SK-N-SH (cell line): ENCODE data around the gene MITD1. TPM values are rescaled to one million over a fixed set of nuclear protein-coding genes. Genes with fewer than 3 reads are reported as not detected.

ENCODE experiments used
- CTCF ChIA-PET: fragments of 300-600, 350-600 bp; formaldehyde crosslinking; extraction: SDS; loops from one replicate; lab custom pipeline; 2021; lab: Yijun Ruan, JAX
- POLR2A ChIA-PET: fragments of 350-600 bp; sonication (Branson Sonifier 250); formaldehyde crosslinking; extraction: SDS; loops from one replicate; lab custom pipeline; 2020; ENCODE audit warnings: antibody characterized with exemption, inconsistent platforms; lab: Yijun Ruan, JAX
- DNase-seq: peaks from one replicate; pipeline ENCODE4 v3.0.0; 2012
- H2AFZ ChIP-seq: fragments of 200-600 bp; sonication (generic); 2 replicates; pipeline ENCODE4 v1.8.1; 2016; ENCODE audit warnings: antibody characterized with exemption, mild to moderate bottlenecking, low read depth
- H3F3A ChIP-seq: fragments of 200-600 bp; sonication (generic); replicated peaks from 2 replicates; pipeline ENCODE3; 2016; ENCODE audit warnings: antibody characterized with exemption, mild to moderate bottlenecking; ENCODE audit not compliant: insufficient read depth
- H3K27ac ChIP-seq, 2 experiments: fragments of 200-500 bp in 1 of 2; fragments of 200-600 bp in 1 of 2; sonication (Bioruptor generic) in 1 of 2; sonication (generic), shearing (Covaris generic) in 1 of 2; 2 replicates each; pipeline versions ENCODE4 v1.5.1 to v1.6.1; 2014 to 2016; ENCODE audit warnings: low read depth in 2 of 2, inconsistent platforms in 1 of 2, low read length in 1 of 2, mild to moderate bottlenecking in 1 of 2, mixed read lengths in 1 of 2
- H3K27me3 ChIP-seq: fragments of 200-600 bp; sonication (generic), shearing (Covaris generic); 2 replicates; pipeline ENCODE4 v1.6.1; 2016; ENCODE audit warnings: mixed run types; ENCODE audit not compliant: insufficient read depth
- H3K36me3 ChIP-seq, 2 experiments: fragments of 200-500 bp in 1 of 2; fragments of 200-600 bp in 1 of 2; sonication (Bioruptor generic) in 1 of 2; sonication (generic) in 1 of 2; replicated peaks in 1 of 2; 2 replicates each; pipeline versions ENCODE3 to v1.5.1; 2014 to 2016; ENCODE audit warnings: low read length in 1 of 2, mild to moderate bottlenecking in 1 of 2; ENCODE audit not compliant: insufficient read depth in 2 of 2, control insufficient read depth in 1 of 2
- H3K4me1 ChIP-seq, 2 experiments: fragments of 200-500 bp in 1 of 2; fragments of 200-600 bp in 1 of 2; sonication (Bioruptor generic) in 1 of 2; sonication (generic), shearing (Covaris generic) in 1 of 2; 2 replicates each; pipeline versions ENCODE4 v1.5.1 to v1.6.1; 2014 to 2016; ENCODE audit warnings: low read depth in 1 of 2, low read length in 1 of 2, mixed run types in 1 of 2; ENCODE audit not compliant: insufficient read depth in 2 of 2, control insufficient read depth in 1 of 2
- H3K4me2 ChIP-seq: fragments of 200-600 bp; sonication (generic), shearing (Covaris generic); 2 replicates; pipeline ENCODE4 v1.6.1; 2017; ENCODE audit warnings: mixed run types
- H3K4me3 ChIP-seq, 2 experiments: fragments of 200-500 bp in 1 of 2; fragments of 200-600 bp in 1 of 2; sonication (Bioruptor generic) in 1 of 2; sonication (generic), shearing (Covaris generic) in 1 of 2; 2 replicates each; pipeline versions ENCODE4 v1.5.1 to v1.8.1; 2014 to 2016; ENCODE audit warnings: low read depth in 2 of 2, inconsistent platforms in 1 of 2, low read length in 1 of 2, mild to moderate bottlenecking in 1 of 2, mixed read lengths in 1 of 2, moderate library complexity in 1 of 2
- H3K79me2 ChIP-seq: fragments of 200-600 bp; sonication (generic); 2 replicates; pipeline ENCODE4 v1.8.1; 2017; ENCODE audit warnings: mild to moderate bottlenecking; ENCODE audit not compliant: insufficient read depth
- H3K9ac ChIP-seq: fragments of 200-600 bp; sonication (generic); 2 replicates; pipeline ENCODE4 v1.6.1; 2017; ENCODE audit warnings: mixed run types
- H3K9me2 ChIP-seq: fragments of 200-600 bp; sonication (generic); 2 replicates; pipeline ENCODE4 v1.6.1; 2017; ENCODE audit warnings: mixed run types
- H3K9me3 ChIP-seq: fragments of 200-600 bp; sonication (generic); 2 replicates; pipeline ENCODE4 v1.6.1; 2017; ENCODE audit warnings: mixed run types, mild to moderate bottlenecking, moderate library complexity
- H4K20me1 ChIP-seq: fragments of 200-600 bp; sonication (generic); 2 replicates; pipeline ENCODE4 v1.6.1; 2017; ENCODE audit warnings: mild to moderate bottlenecking, mixed run types; ENCODE audit not compliant: insufficient read depth
- CHD2 ChIP-seq: fragments of 150-350 bp; IDR thresholded peaks from 2 replicates; pipeline ENCODE4 v1.6.1; 2018; ENCODE audit warnings: low read length; ENCODE audit not compliant: partially characterized antibody
- ELF1 ChIP-seq: IDR thresholded peaks from 2 replicates; pipeline ENCODE4 v1.4.0; 2012
- FOSL2 ChIP-seq: IDR thresholded peaks from 2 replicates; pipeline ENCODE4 v1.4.0; 2012; ENCODE audit warnings: low read depth, mild to moderate bottlenecking, moderate library complexity, borderline replicate concordance
- FOXJ3 ChIP-seq: sonication (generic); formaldehyde crosslinking; IDR thresholded peaks from 2 replicates; pipeline ENCODE4 v1.5.1; 2020; ENCODE audit warnings: mild to moderate bottlenecking, missing genetic modification reagents
- GABPA ChIP-seq: IDR thresholded peaks from 2 replicates; pipeline ENCODE4 v1.4.0; 2012; ENCODE audit warnings: low read depth, mild to moderate bottlenecking
- IRF3 ChIP-seq: fragments of 150-350 bp; IDR thresholded peaks from 2 replicates; pipeline ENCODE4 v1.6.1; 2016; ENCODE audit warnings: mild to moderate bottlenecking, low read depth, low read length
- MAX ChIP-seq: IDR thresholded peaks from 2 replicates; pipeline ENCODE4 v1.4.0; 2012; ENCODE audit warnings: low read depth
- MXI1 ChIP-seq: IDR thresholded peaks from 2 replicates; pipeline ENCODE4 v1.6.1; 2012; ENCODE audit warnings: mild to moderate bottlenecking, low read depth, low read length, improper control_type of control experiment
- NFIC ChIP-seq: IDR thresholded peaks from 2 replicates; pipeline ENCODE4 v1.4.0; 2012; ENCODE audit warnings: borderline replicate concordance
- NRF1 ChIP-seq: IDR thresholded peaks from 2 replicates; pipeline ENCODE4 v1.6.1; 2012; ENCODE audit warnings: low read depth, mild to moderate bottlenecking, low read length
- PBX3 ChIP-seq: IDR thresholded peaks from 2 replicates; pipeline ENCODE4; 2012
- POLR2AphosphoS5 ChIP-seq: IDR thresholded peaks from 2 replicates; pipeline ENCODE4 v1.6.1; 2012; ENCODE audit warnings: low read depth, low read length
- RFX5 ChIP-seq: IDR thresholded peaks from 2 replicates; pipeline ENCODE4 v1.6.1; 2012; ENCODE audit warnings: mild to moderate bottlenecking, improper control_type of control experiment, low read length
- RXRA ChIP-seq: IDR thresholded peaks from 2 replicates; pipeline ENCODE4 v1.4.0; 2012; ENCODE audit warnings: low read depth, mild to moderate bottlenecking, borderline replicate concordance
- SIN3A ChIP-seq: IDR thresholded peaks from 2 replicates; pipeline ENCODE4 v1.6.1; 2012; ENCODE audit warnings: low read depth, mild to moderate bottlenecking, low read length, moderate library complexity, borderline replicate concordance
- TAF1 ChIP-seq: IDR thresholded peaks from 2 replicates; pipeline ENCODE4 v1.6.1; 2012; ENCODE audit warnings: low read depth, mild to moderate bottlenecking, low read length, moderate library complexity, borderline replicate concordance
- USF1 ChIP-seq: IDR thresholded peaks from 2 replicates; pipeline ENCODE4 v1.4.0; 2012; ENCODE audit warnings: low read depth, borderline replicate concordance
- USF2 ChIP-seq: fragments of 150-350 bp; IDR thresholded peaks from 2 replicates; pipeline ENCODE4 v1.6.1; 2017; ENCODE audit warnings: antibody characterized with exemption, low read length, low read depth, borderline replicate concordance
- YY1 ChIP-seq: IDR thresholded peaks from 2 replicates; pipeline ENCODE4 v1.4.0; 2012; ENCODE audit warnings: low read depth, mild to moderate bottlenecking
- ZBTB33 ChIP-seq: IDR thresholded peaks from 2 replicates; pipeline ENCODE4 v1.4.0; 2012; ENCODE audit warnings: low read depth, borderline replicate concordance
- WGBS: methylation state at CpG from one replicate; pipeline ENCODE4 v1.1.6; 2017; ENCODE audit warnings: low lambda C conversion rate; 5-methylcytosine and 5-hydroxymethylcytosine counted together
- polyA plus RNA-seq, 3 experiments: library from polyadenylated mRNA; depleted of rRNA; stranded (reverse); fragments of >200 nt; gene quantifications; 2 replicates each; pipeline ENCODE4 v1.2.3, GENCODE V29; 2012

MITD1 gene
- polyA plus RNA-seq, 1 of the 3 experiments (the other 2 are of a cell fraction): 11.8 TPM

GRCh38 chr2:99140860-99141109, 40.1 kb downstream of the MITD1 start:
- Histone ChIP-seq H3K36me3 (no peaks in the 10 kb centered on the region), H3K9me2 (no peaks in the 10 kb centered on the region), H3F3A (peaks cover 9% of the 10 kb centered on the region), H3K9ac (peak overlapping the region; percentile 42; the same call in 1 of the 2 replicates), H3K4me1 (peaks cover 0 to 3% of the 10 kb centered on the region in 2 experiments; a peak in 2 of 4 replicates), H3K4me3 (peak overlapping the region; percentile 80 to 81), H3K27ac (peak overlapping the region in 1 of 2 experiments; percentile 67; a peak in 2 of 4 replicates), H2AFZ (peak overlapping the region; percentile 97), H3K4me2 (peak overlapping the region; percentile 93), H3K79me2 (no peaks in the 10 kb centered on the region), H3K27me3 (no peaks in the 10 kb centered on the region), H4K20me1 (no peaks in the 10 kb centered on the region), H3K9me3 (no peaks in the 10 kb centered on the region)
- DNase-seq: no peak
- ChIA-PET POLR2A (interaction anchor here (0.7 to 1.8 kb wide), 4 partner anchors 14 to 196 kb away, joined by 3 to 20 read pairs (median 8); partner anchors contain the start of genes EIF5B, LIPT1, MITD1 and MRPL30), CTCF (interaction anchor here (0.6 to 1.7 kb wide), 3 partner anchors 15 to 649 kb away, joined by 3 to 6 read pairs (median 4); partner anchors contain the start of genes LIPT1 and TSGA10)
- no peak for TF ChIP-seq SIN3A
- no peak for TF ChIP-seq FOSL2
- TF ChIP-seq CHD2: no peak
- peak; percentile 27; the same call in 1 of the 2 replicates for TF ChIP-seq MXI1
- no peak for TF ChIP-seq FOXJ3 (CRISPR knock-in tag)
- TF ChIP-seq USF1: no peak
- no peak for TF ChIP-seq RXRA
- TF ChIP-seq MAX: peak; percentile 71; the same call in 1 of the 2 replicates
- no peak for TF ChIP-seq YY1
- no peak for TF ChIP-seq GABPA
- 0 out of 2 replicates have a peak, but pooled peaks have one; percentile 10 for TF ChIP-seq RFX5
- no peak for TF ChIP-seq ZBTB33
- no peak for TF ChIP-seq NRF1
- TF ChIP-seq USF2: no peak
- no peak for TF ChIP-seq POLR2AphosphoS5
- TF ChIP-seq ELF1: 0 out of 2 replicates have a peak, but pooled peaks have one; percentile 6
- no peak for TF ChIP-seq IRF3
- no peak for TF ChIP-seq TAF1
- no peak for TF ChIP-seq PBX3
- no peak for TF ChIP-seq NFIC
- 8% methylated on average over 2 of the region's 21 CpGs for WGBS
